ENCODE data around the gene AGMO.

GRCh38 chr7:15504351-15504750 is 57.5 kb downstream of the AGMO start:
- TF ChIP-seq EZH2phosphoT487 (IDR thresholded peaks at IDR 0.05; ENCODE audit: borderline replicate concordance, low read length), result no peak
- TF ChIP-seq CTCF (conservative IDR thresholded peaks at IDR 0.05; ENCODE audit: low read depth, low read length), result no peak

Data from PC-3 (cell line).